K562 (cell line): Measurements from ENCODE around the gene MYOCD.

Experiments
- ARID4B ChIP-seq: sonication (generic); formaldehyde crosslinking; IDR thresholded peaks from 2 replicates; pipeline ENCODE4 v1.8.0; 2022; ENCODE audit warnings: mild to moderate bottlenecking, missing genetic modification reagents
- CTCF ChIP-seq, 3 experiments: IDR thresholded peaks in 2 of 3; conservative IDR thresholded peaks in 1 of 3; 2 replicates each; pipeline ENCODE4 v1.5.1; 2011 to 2012; ENCODE audit warnings: low read length in 3 of 3, mild to moderate bottlenecking in 3 of 3, control low read depth in 2 of 3, improper control_type of control experiment in 1 of 3, inconsistent platforms in 1 of 3, low read depth in 1 of 3, mixed read lengths in 1 of 3, moderate library complexity in 1 of 3; ENCODE audit not compliant: insufficient read depth in 2 of 3
- SREBF2 ChIP-seq: sonication (generic); formaldehyde crosslinking; IDR thresholded peaks from 2 replicates; pipeline ENCODE4 v1.4.0; 2020; ENCODE audit warnings: mild to moderate bottlenecking, missing genetic modification reagents
- USF2 ChIP-seq: sonication (generic); formaldehyde crosslinking; IDR thresholded peaks from 2 replicates; pipeline ENCODE4 v1.5.0; 2020; ENCODE audit warnings: missing genetic modification reagents

- TF ChIP-seq USF2 (CRISPR knock-in tag) (no peak), ARID4B (no peak), CTCF (IDR thresholded peaks at IDR 0.05 in 2 of 3, conservative IDR thresholded peaks at IDR 0.05 in 1 of 3; ENCODE audit: insufficient read depth in 2 of 3, low read depth in 1 of 3, low read length in 3 of 3) (no peak), SREBF2 (CRISPR knock-in tag) (no peak)
Measured at GRCh38 chr17:12680993-12681392, 15.3 kb downstream of the MYOCD start.
